ENCODE data around the gene STK40. TPM values are rescaled to one million over a fixed set of nuclear protein-coding genes. Genes with fewer than 3 reads are reported as not detected.

STK40 gene
- total RNA-seq, 1 experiment from 2014 or later = 49.6 TPM

DNA sequence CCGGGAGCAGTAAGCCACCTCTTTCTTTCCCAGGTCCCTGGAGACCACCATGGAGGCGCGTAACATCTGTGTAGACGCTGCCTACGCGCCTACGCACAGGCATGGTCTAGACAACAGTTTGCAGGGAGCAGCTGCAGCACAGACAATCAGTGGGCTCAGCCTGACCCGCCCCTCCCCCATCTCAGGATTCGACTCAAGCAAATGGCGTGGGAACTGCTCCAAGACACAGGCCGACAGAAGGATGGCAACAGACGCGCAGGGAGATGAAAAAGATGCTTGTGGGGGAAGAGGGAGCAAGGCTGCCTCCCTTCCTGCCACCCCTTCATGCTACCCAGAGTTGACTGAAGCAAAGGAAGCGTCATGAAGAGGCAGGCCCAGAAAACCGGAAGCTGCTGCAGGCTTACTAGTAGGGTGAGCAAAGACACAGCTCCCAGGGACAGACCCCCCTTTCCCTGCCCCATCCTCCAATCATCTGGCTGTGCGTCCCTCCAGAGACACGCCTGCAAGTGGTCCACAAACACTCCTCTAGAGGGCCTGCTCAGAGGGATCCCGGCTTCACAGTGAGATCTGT, 19.5 kb downstream of the STK40 start:
- no peak overlapping the region for H3K4me3 ChIP-seq (ENCODE audit: low read depth in 2 of 2, low read length in 2 of 2)
- peaks cover 19% of the 10 kb centered on the region for H3K4me1 ChIP-seq (ENCODE audit: control insufficient read depth, insufficient read depth, low read length)
- in situ Hi-C loops (cut with HindIII; ENCODE audit: low pct_unique_long_range_greater_than_20kb, low sequenced_read_pairs) (no loop called here), intact Hi-C loops (cut with micrococcal nuclease; ENCODE audit: unreplicated experiment) (no loop called here)
- BruUV-seq (replicated peaks) = no TSS peak
- TF ChIP-seq SIN3A (IDR thresholded peaks at IDR 0.05; ENCODE audit: borderline replicate concordance, insufficient read depth, low read depth, low read length) = no peak
- no peaks in the 10 kb centered on the region for H3K9me3 ChIP-seq (ENCODE audit: control insufficient read depth, insufficient read depth, low read depth, low read length)
- ATAC-seq (no peak), DNase-seq (ENCODE audit: low read depth, low spot score) (no peak)
- POLR2A ChIA-PET = no interaction called here
- CTCF ChIA-PET = no interaction called here
- no peak overlapping the region for H3K27ac ChIP-seq (ENCODE audit: low read length)
- H3K36me3 ChIP-seq (ENCODE audit: control insufficient read depth, insufficient read depth, low read length) = no peaks in the 10 kb centered on the region
- no peaks in the 10 kb centered on the region for H3K27me3 ChIP-seq (ENCODE audit: control insufficient read depth, insufficient read depth, low read length)

DNA sequence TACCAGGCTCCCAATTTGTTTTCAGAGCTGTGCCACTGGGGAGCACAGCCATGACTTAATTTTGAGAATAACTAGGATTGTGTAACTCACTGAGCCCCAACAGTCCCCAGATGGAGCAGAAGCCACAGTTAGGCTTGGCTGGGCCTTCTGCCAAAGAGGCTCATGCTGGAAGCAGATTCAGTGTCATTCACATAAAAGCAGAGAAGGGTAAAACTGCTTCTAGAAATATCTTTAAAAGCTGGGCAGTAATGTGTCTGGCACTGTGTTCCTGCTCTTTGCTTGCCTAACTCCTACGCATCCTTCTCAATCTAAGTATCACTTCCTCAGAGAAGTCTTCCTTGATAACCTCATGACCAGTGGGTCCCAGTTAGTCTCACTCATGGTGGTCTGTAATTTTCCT, 20.3 kb downstream of the STK40 start:
- in situ Hi-C loops (cut with HindIII; ENCODE audit: low pct_unique_long_range_greater_than_20kb, low sequenced_read_pairs) = no loop called here

More for the DNA sequence above, 20.3 kb downstream of the STK40 start:
- intact Hi-C loops (cut with micrococcal nuclease; ENCODE audit: unreplicated experiment) = no loop called here
- no peak for DNase-seq (ENCODE audit: low read depth, low spot score)
- Histone ChIP-seq H3K9me3 (ENCODE audit: control insufficient read depth, insufficient read depth, low read depth, low read length) (no peaks in the 10 kb centered on the region), H3K27me3 (ENCODE audit: control insufficient read depth, insufficient read depth, low read length) (no peaks in the 10 kb centered on the region), H3K27ac (ENCODE audit: low read length) (no peak overlapping the region), H3K4me3 (ENCODE audit: low read depth in 2 of 2, low read length in 2 of 2) (no peak overlapping the region), H3K36me3 (ENCODE audit: control insufficient read depth, insufficient read depth, low read length) (no peaks in the 10 kb centered on the region), H3K4me1 (ENCODE audit: control insufficient read depth, insufficient read depth, low read length) (peaks cover 16% of the 10 kb centered on the region)
- no peak for ATAC-seq
- CTCF ChIA-PET = no interaction called here
- POLR2A ChIA-PET = no interaction called here
- no TSS peak for BruUV-seq (replicated peaks)
- TF ChIP-seq, protein P1, sequence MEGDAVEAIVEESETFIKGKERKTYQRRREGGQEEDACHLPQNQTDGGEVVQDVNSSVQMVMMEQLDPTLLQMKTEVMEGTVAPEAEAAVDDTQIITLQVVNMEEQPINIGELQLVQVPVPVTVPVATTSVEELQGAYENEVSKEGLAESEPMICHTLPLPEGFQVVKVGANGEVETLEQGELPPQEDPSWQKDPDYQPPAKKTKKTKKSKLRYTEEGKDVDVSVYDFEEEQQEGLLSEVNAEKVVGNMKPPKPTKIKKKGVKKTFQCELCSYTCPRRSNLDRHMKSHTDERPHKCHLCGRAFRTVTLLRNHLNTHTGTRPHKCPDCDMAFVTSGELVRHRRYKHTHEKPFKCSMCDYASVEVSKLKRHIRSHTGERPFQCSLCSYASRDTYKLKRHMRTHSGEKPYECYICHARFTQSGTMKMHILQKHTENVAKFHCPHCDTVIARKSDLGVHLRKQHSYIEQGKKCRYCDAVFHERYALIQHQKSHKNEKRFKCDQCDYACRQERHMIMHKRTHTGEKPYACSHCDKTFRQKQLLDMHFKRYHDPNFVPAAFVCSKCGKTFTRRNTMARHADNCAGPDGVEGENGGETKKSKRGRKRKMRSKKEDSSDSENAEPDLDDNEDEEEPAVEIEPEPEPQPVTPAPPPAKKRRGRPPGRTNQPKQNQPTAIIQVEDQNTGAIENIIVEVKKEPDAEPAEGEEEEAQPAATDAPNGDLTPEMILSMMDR (IDR thresholded peaks at IDR 0.05) = no peak
- TF ChIP-seq SIN3A (IDR thresholded peaks at IDR 0.05; ENCODE audit: borderline replicate concordance, insufficient read depth, low read depth, low read length) = no peak
- no peak for TF ChIP-seq POLR2AphosphoS5 (IDR thresholded peaks at IDR 0.05; ENCODE audit: low read depth, low read length)
- TF ChIP-seq, protein P2, sequence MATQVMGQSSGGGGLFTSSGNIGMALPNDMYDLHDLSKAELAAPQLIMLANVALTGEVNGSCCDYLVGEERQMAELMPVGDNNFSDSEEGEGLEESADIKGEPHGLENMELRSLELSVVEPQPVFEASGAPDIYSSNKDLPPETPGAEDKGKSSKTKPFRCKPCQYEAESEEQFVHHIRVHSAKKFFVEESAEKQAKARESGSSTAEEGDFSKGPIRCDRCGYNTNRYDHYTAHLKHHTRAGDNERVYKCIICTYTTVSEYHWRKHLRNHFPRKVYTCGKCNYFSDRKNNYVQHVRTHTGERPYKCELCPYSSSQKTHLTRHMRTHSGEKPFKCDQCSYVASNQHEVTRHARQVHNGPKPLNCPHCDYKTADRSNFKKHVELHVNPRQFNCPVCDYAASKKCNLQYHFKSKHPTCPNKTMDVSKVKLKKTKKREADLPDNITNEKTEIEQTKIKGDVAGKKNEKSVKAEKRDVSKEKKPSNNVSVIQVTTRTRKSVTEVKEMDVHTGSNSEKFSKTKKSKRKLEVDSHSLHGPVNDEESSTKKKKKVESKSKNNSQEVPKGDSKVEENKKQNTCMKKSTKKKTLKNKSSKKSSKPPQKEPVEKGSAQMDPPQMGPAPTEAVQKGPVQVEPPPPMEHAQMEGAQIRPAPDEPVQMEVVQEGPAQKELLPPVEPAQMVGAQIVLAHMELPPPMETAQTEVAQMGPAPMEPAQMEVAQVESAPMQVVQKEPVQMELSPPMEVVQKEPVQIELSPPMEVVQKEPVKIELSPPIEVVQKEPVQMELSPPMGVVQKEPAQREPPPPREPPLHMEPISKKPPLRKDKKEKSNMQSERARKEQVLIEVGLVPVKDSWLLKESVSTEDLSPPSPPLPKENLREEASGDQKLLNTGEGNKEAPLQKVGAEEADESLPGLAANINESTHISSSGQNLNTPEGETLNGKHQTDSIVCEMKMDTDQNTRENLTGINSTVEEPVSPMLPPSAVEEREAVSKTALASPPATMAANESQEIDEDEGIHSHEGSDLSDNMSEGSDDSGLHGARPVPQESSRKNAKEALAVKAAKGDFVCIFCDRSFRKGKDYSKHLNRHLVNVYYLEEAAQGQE (IDR thresholded peaks at IDR 0.05; ENCODE audit: insufficient read depth in 1 of 2, low read depth in 2 of 2, low read length in 1 of 2) = no peak
- no peak for TF ChIP-seq TCF7L2 (IDR thresholded peaks at IDR 0.05; ENCODE audit: low read depth, low read length)

All from Panc1 (cell line).